HL-60 (cell line): ENCODE data around the gene COL21A1.

Experiments
- CTCF ChIP-seq: IDR thresholded peaks from one replicate; pipeline ENCODE4 v1.5.1; 2011; ENCODE audit warnings: low read length, control low read depth, inconsistent platforms; ENCODE audit not compliant: insufficient read depth
- POLR2AphosphoS5 ChIP-seq: IDR thresholded peaks from 2 replicates; pipeline ENCODE4 v1.6.1; 2012; ENCODE audit warnings: low read depth
- REST ChIP-seq: IDR thresholded peaks from 2 replicates; pipeline ENCODE4 v1.6.1; 2012; ENCODE audit warnings: low read depth; ENCODE audit not compliant: insufficient replicate concordance

- TF ChIP-seq CTCF (no peak), REST (no peak), POLR2AphosphoS5 (no peak)
These were observed 15.6 kb downstream of the COL21A1 start for GRCh38 chr6:56231827-56232226.
